Endothelial cell of umbilical vein (primary cell): ENCODE results near the gene SLC23A2. TPM values are rescaled to one million over a fixed set of nuclear protein-coding genes. Genes with fewer than 3 reads are reported as not detected.

ENCODE experiments used
- BruUV-seq: library from RNA; stranded (reverse); fragments of 400-500 nt; replicated peaks from 2 replicates; lab custom pipeline; 2021; lab: Mats Ljungman, UMichigan
- CTCF ChIA-PET: fragments of 300-600, 350-600 bp; sonication (Branson Sonifier 250); formaldehyde crosslinking; loops from one replicate; lab custom pipeline; 2021; ENCODE audit warnings: antibody characterized with exemption, inconsistent platforms; lab: Charles Lee
- POLR2A ChIA-PET: fragments of 300-600, 350-600 bp; sonication (Branson Sonifier 250); formaldehyde crosslinking; loops from one replicate; lab custom pipeline; 2021; ENCODE audit warnings: antibody characterized with exemption, inconsistent platforms; lab: Charles Lee
- DNase-seq: peaks from one replicate; pipeline ENCODE4 v3.0.0-alpha.2; 2011; ENCODE audit warnings: low read depth, low spot score
- FAIRE-seq: peaks from 2 replicates; lab custom pipeline; 2011; peaks lifted over from hg19 to GRCh38; lab: Jason Lieb, UNC
- H2AFZ ChIP-seq: 2 replicates; pipeline ENCODE4 v1.6.0; 2012; ENCODE audit warnings: low read depth, low read length, control low read depth, inconsistent platforms
- H3K27ac ChIP-seq: 2 replicates; pipeline ENCODE4 v1.5.1; 2011; ENCODE audit warnings: low read depth, mild to moderate bottlenecking, control low read depth, low read length, moderate library complexity; ENCODE audit not compliant: insufficient read depth
- H3K27me3 ChIP-seq, 2 experiments: 2 replicates each; pipeline versions ENCODE4 v1.6.0 to v1.6.1; 2011; ENCODE audit warnings: low read length in 2 of 2, mixed read lengths in 1 of 2; ENCODE audit not compliant: control insufficient read depth in 2 of 2, insufficient read depth in 2 of 2
- H3K36me3 ChIP-seq, 2 experiments: 2 replicates in 1 of 2; 3 replicates in 1 of 2; pipeline ENCODE4 v1.5.1; 2011; ENCODE audit warnings: low read length in 2 of 2, mild to moderate bottlenecking in 1 of 2, moderate library complexity in 1 of 2; ENCODE audit not compliant: control insufficient read depth in 2 of 2, insufficient read depth in 2 of 2; ENCODE audit errors: extremely low read depth in 1 of 2
- H3K4me1 ChIP-seq: 3 replicates; pipeline ENCODE4 v1.5.1; 2011; ENCODE audit warnings: mild to moderate bottlenecking, low read length; ENCODE audit not compliant: control insufficient read depth, insufficient read depth; ENCODE audit errors: extremely low read depth
- H3K4me2 ChIP-seq: 2 replicates; pipeline ENCODE4 v1.6.1; 2011; ENCODE audit warnings: low read length, control low read depth, mixed read lengths; ENCODE audit not compliant: insufficient read depth
- H3K4me3 ChIP-seq, 3 experiments: fragments of 200-600 bp in 1 of 3; sonication (generic), shearing (Covaris generic) in 1 of 3; replicated peaks in 1 of 3; 2 replicates each; pipeline ENCODE4 v1.5.1; 2011 to 2016; ENCODE audit warnings: control low read depth in 3 of 3, low read length in 3 of 3, mild to moderate bottlenecking in 2 of 3, inconsistent platforms in 1 of 3, low read depth in 1 of 3, moderate library complexity in 1 of 3; ENCODE audit not compliant: insufficient read depth in 1 of 3
- H3K79me2 ChIP-seq: 2 replicates; pipeline ENCODE4 v1.6.0; 2012; ENCODE audit warnings: low read length, inconsistent platforms; ENCODE audit not compliant: control insufficient read depth, insufficient read depth
- H3K9ac ChIP-seq: replicated peaks from 2 replicates; pipeline ENCODE3; 2011; ENCODE audit warnings: low read length, control low read depth; ENCODE audit not compliant: insufficient read depth; ENCODE audit errors: extremely low read depth
- H3K9me1 ChIP-seq: replicated peaks from 3 replicates; pipeline ENCODE4 v1.6.0; 2011; ENCODE audit warnings: mild to moderate bottlenecking, low read length; ENCODE audit not compliant: control insufficient read depth, insufficient read depth; ENCODE audit errors: extremely low read depth
- H3K9me3 ChIP-seq: replicated peaks from 2 replicates; pipeline ENCODE4 v1.5.1; 2012; ENCODE audit warnings: low read length, inconsistent platforms; ENCODE audit not compliant: control insufficient read depth, insufficient read depth
- H4K20me1 ChIP-seq: replicated peaks from 2 replicates; pipeline ENCODE3; 2011; ENCODE audit warnings: mild to moderate bottlenecking, low read length; ENCODE audit not compliant: control insufficient read depth, insufficient read depth; ENCODE audit errors: extremely low read depth
- FOS ChIP-seq: IDR thresholded peaks from 2 replicates; pipeline ENCODE4 v1.6.1; 2011; ENCODE audit warnings: mild to moderate bottlenecking, low read length, moderate library complexity, borderline replicate concordance; ENCODE audit not compliant: insufficient read depth
- GATA2 ChIP-seq: IDR thresholded peaks from 2 replicates; pipeline ENCODE4 v1.7.0; 2011; ENCODE audit warnings: low read depth, mild to moderate bottlenecking, moderate library complexity, mixed read lengths, low read length; ENCODE audit not compliant: insufficient read length, insufficient read depth
- JUN ChIP-seq: IDR thresholded peaks from 2 replicates; pipeline ENCODE4 v1.6.1; 2011; ENCODE audit warnings: borderline replicate concordance, low read depth; ENCODE audit not compliant: insufficient read length, insufficient read depth
- MYC ChIP-seq: IDR thresholded peaks from one replicate; pipeline ENCODE4 v1.6.1; 2011; ENCODE audit warnings: mild to moderate bottlenecking, low read depth, low read length
- POLR2A ChIP-seq: IDR thresholded peaks from 2 replicates; pipeline ENCODE4 v1.6.1; 2012; ENCODE audit warnings: low read depth, mild to moderate bottlenecking, control low read depth, low read length
- POLR2AphosphoS5 ChIP-seq: IDR thresholded peaks from 2 replicates; pipeline ENCODE4 v1.6.1; 2012; ENCODE audit warnings: low read depth, mild to moderate bottlenecking, control low read depth, low read length, moderate library complexity; ENCODE audit not compliant: insufficient read depth
- dilution Hi-C: fragments of 300-500 bp; cut with MboI; formaldehyde crosslinking; loops from one replicate; pipeline ENCODE4 v1.15.0; 2019; ENCODE audit warnings: low sequenced_read_pairs; ENCODE audit not compliant: extremely low pct_ligation_motif_present
- intact Hi-C: fragments of 100-400 bp; cut with micrococcal nuclease; formaldehyde crosslinking; loops from one replicate; pipeline ENCODE4 v1.10.0; 2022
- polyA plus RNA-seq, 4 experiments: library from polyadenylated mRNA; depleted of rRNA in 3 of 4; stranded (reverse) in 3 of 4; unstranded in 1 of 4; fragments of >200 nt; gene quantifications; 2 replicates each; pipeline versions ENCODE4 v1.2.1 to v1.2.3, GENCODE V29; 2011 to 2012; ENCODE audit warnings: missing spikeins in 1 of 4
- total RNA-seq: library from RNA; stranded (reverse); gene quantifications from 2 replicates; pipeline ENCODE4 v1.2.3, GENCODE V29; 2021
- TF ChIP-seq, protein P1 (sequence below): IDR thresholded peaks from 2 replicates; pipeline ENCODE4 v1.6.1; 2011; ENCODE audit not compliant: insufficient read depth, insufficient read length
- TF ChIP-seq, protein P2 (sequence below), 2 donors: IDR thresholded peaks; 1 replicate in 1 of 2; 2 replicates in 1 of 2; pipeline ENCODE4 v1.5.1; 2011; ENCODE audit warnings: low read length in 2 of 2, mild to moderate bottlenecking in 2 of 2, moderate library complexity in 2 of 2, control low read depth in 1 of 2, inconsistent platforms in 1 of 2, low read depth in 1 of 2; ENCODE audit not compliant: insufficient read depth in 1 of 2; ENCODE audit errors: extremely low read depth in 1 of 2

Gene SLC23A2
- total and polyA plus RNA-seq, 2 donors (not counting 3 experiments of a cell fraction or from before 2014, with no cell fraction given) = 24.4 to 24.5 TPM

DNA sequence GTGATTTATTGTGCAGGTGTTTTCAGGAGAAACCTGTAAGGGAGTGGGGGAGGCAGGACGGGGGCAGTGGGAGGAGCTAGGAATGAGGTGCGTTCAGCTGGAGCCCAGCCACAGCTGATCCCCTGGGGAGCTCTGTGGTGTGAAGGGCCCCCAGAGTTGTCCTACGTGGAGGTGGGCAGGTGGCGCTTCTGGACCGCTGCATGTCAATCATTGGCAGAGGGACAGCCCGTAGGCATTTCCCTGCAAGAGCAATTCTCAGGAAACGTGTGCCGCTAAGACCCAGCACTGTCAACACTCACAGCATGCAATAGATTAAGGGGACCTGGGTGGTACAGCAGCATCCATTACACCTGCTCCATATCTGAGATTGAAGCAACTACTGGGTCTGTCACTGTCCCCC, 191.6 kb downstream of the SLC23A2 start:
- dilution Hi-C loops = no loop called here
- Histone ChIP-seq H3K4me2 (no peak overlapping the region), H3K36me3 (peaks cover 0 to 5% of the 10 kb centered on the region in 2 experiments), H2AFZ (no peak overlapping the region), H3K9me3 (no peaks in the 10 kb centered on the region), H3K27ac (no peak overlapping the region), H3K79me2 (no peaks in the 10 kb centered on the region), H4K20me1 (no peaks in the 10 kb centered on the region), H3K27me3 (no peaks in the 10 kb centered on the region), H3K4me3 (no peak overlapping the region), H3K9me1 (no peaks in the 10 kb centered on the region), H3K9ac (no peak overlapping the region), H3K4me1 (peaks cover 21% of the 10 kb centered on the region)
- FAIRE-seq (no peak), DNase-seq (no peak)
- no TSS peak for BruUV-seq
- intact Hi-C loops = no loop called here
- TF ChIP-seq GATA2 (no peak), POLR2AphosphoS5 (no peak), MYC (no peak), FOS (no peak), POLR2A (no peak), JUN (no peak)
- TF ChIP-seq, protein P1, sequence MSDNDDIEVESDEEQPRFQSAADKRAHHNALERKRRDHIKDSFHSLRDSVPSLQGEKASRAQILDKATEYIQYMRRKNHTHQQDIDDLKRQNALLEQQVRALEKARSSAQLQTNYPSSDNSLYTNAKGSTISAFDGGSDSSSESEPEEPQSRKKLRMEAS = no peak
- TF ChIP-seq, protein P2, sequence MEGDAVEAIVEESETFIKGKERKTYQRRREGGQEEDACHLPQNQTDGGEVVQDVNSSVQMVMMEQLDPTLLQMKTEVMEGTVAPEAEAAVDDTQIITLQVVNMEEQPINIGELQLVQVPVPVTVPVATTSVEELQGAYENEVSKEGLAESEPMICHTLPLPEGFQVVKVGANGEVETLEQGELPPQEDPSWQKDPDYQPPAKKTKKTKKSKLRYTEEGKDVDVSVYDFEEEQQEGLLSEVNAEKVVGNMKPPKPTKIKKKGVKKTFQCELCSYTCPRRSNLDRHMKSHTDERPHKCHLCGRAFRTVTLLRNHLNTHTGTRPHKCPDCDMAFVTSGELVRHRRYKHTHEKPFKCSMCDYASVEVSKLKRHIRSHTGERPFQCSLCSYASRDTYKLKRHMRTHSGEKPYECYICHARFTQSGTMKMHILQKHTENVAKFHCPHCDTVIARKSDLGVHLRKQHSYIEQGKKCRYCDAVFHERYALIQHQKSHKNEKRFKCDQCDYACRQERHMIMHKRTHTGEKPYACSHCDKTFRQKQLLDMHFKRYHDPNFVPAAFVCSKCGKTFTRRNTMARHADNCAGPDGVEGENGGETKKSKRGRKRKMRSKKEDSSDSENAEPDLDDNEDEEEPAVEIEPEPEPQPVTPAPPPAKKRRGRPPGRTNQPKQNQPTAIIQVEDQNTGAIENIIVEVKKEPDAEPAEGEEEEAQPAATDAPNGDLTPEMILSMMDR (IDR thresholded peaks at IDR 0.05; ENCODE audit: extremely low read depth in 1 of 2, insufficient read depth in 1 of 2, low read depth in 1 of 2, low read length in 2 of 2) = no peak
- POLR2A ChIA-PET = no interaction called here
- CTCF ChIA-PET = interaction anchor here (1.5 kb wide), 1 partner anchor 146 kb away, joined by 4 read pairs; no protein-coding TSS in a partner anchor
